SK-N-MC (cell line): ENCODE results near the gene PRPH.

Experiments
- EZH2 ChIP-seq: fragments of 200-600 bp; sonication (generic); IDR thresholded peaks from one replicate; pipeline ENCODE4 v1.6.1; 2017; ENCODE audit warnings: antibody characterized with exemption
- FOXP2 ChIP-seq: optimal IDR thresholded peaks from 2 replicates; pipeline ENCODE3; 2011; ENCODE audit warnings: mild to moderate bottlenecking, moderate library complexity; ENCODE audit not compliant: insufficient read depth; ENCODE audit errors: extremely low read length, control extremely low read depth
- POLR2AphosphoS5 ChIP-seq: IDR thresholded peaks from 2 replicates; pipeline ENCODE4 v1.6.1; 2012; ENCODE audit warnings: mild to moderate bottlenecking, low read depth, low read length, borderline replicate concordance

- no peak for TF ChIP-seq EZH2
- no peak for TF ChIP-seq POLR2AphosphoS5
- TF ChIP-seq FOXP2 = no peak
Measured at GRCh38 chr12:49282302-49282701, 12.6 kb upstream of the PRPH start.
